IPS DF 6.9 (cell line): ENCODE measurements around the gene KLK14.
A peak's percentile ranks its signal among the peaks of the same experiment; 100 is the strongest.

Experiments
- DNase-seq: peaks from one replicate; pipeline ENCODE4 v3.0.0-alpha.2; 2013; ENCODE audit warnings: low read depth, low spot score
- H3K27ac ChIP-seq: one replicate; pipeline ENCODE4 v1.5.1; 2013; ENCODE audit warnings: low read length, control low read depth
- H3K27me3 ChIP-seq: 2 replicates; pipeline ENCODE4 v1.6.1; 2013; ENCODE audit warnings: mild to moderate bottlenecking, low read length; ENCODE audit not compliant: control insufficient read depth, insufficient read depth
- H3K36me3 ChIP-seq: 2 replicates; pipeline ENCODE4 v1.6.1; 2013; ENCODE audit warnings: low read length; ENCODE audit not compliant: control insufficient read depth, insufficient read depth
- H3K4me1 ChIP-seq: 2 replicates; pipeline ENCODE4 v1.6.1; 2013; ENCODE audit warnings: low read length; ENCODE audit not compliant: control insufficient read depth, insufficient read depth
- H3K4me3 ChIP-seq: 2 replicates; pipeline ENCODE4 v1.5.1; 2013; ENCODE audit warnings: mild to moderate bottlenecking, low read length
- H3K9me3 ChIP-seq: 2 replicates; pipeline ENCODE4 v1.6.1; 2013; ENCODE audit warnings: low read length, inconsistent platforms; ENCODE audit not compliant: control insufficient read depth, insufficient read depth
- WGBS: extraction: QIAGEN DNeasy Blood & Tissue Kit; methylation state at CpG from one replicate; pipeline ENCODE4 v1.1.7; 2013; ENCODE audit warnings: mixed read lengths, missing lambda C conversion rate; ENCODE audit not compliant: insufficient read length, insufficient coverage; 5-methylcytosine and 5-hydroxymethylcytosine counted together

The KLK14 gene

GRCh38 chr19:51075998-51076397 lies 6.7 kb downstream of the KLK14 start:
- Histone ChIP-seq H3K9me3 (no peaks in the 10 kb centered on the region), H3K27ac (no peak overlapping the region), H3K4me1 (peaks cover 2% of the 10 kb centered on the region; the same call in 1 of the 2 replicates), H3K36me3 (no peaks in the 10 kb centered on the region), H3K27me3 (no peaks in the 10 kb centered on the region), H3K4me3 (no peak overlapping the region)
- no peak for DNase-seq
- no CpG with 5 or more reads among the region's 5 CpGs for WGBS

GRCh38 chr19:51071095-51071405 lies 11.6 kb downstream of the KLK14 start:
- Histone ChIP-seq H3K4me3 (no peak overlapping the region), H3K27ac (no peak overlapping the region), H3K4me1 (no peaks in the 10 kb centered on the region), H3K27me3 (no peaks in the 10 kb centered on the region), H3K9me3 (no peaks in the 10 kb centered on the region), H3K36me3 (no peaks in the 10 kb centered on the region)
- DNase-seq: no peak
- no CpG with 5 or more reads among the region's 4 CpGs for WGBS

- Histone ChIP-seq H3K27ac (no peak overlapping the region), H3K36me3 (no peaks in the 10 kb centered on the region), H3K4me3 (no peak overlapping the region), H3K9me3 (no peaks in the 10 kb centered on the region), H3K27me3 (no peaks in the 10 kb centered on the region), H3K4me1 (no peaks in the 10 kb centered on the region; the same call in 1 of the 2 replicates)
- no peak for DNase-seq
- WGBS: no CpG with 5 or more reads among the region's 5 CpGs
Observed at GRCh38 chr19:51070334-51071094, 12.2 kb downstream of the KLK14 start.

- no peaks in the 10 kb centered on the region for H3K9me3 ChIP-seq
- no peaks in the 10 kb centered on the region for H3K36me3 ChIP-seq
- 100% methylated on average over 3 of the region's 7 CpGs for WGBS
- no peaks in the 10 kb centered on the region for H3K27me3 ChIP-seq
- no peak for DNase-seq
- no peak overlapping the region for H3K27ac ChIP-seq
- H3K4me3 ChIP-seq: no peak overlapping the region
- no peaks in the 10 kb centered on the region; the same call in 1 of the 2 replicates for H3K4me1 ChIP-seq
Observed at GRCh38 chr19:51066393-51067186, 16.1 kb downstream of the KLK14 start.

GRCh38 chr19:51065221-51065960 lies 17.3 kb downstream of the KLK14 start:
- Histone ChIP-seq H3K4me3 (peak overlapping the region; percentile 52; the same call in 1 of the 2 replicates), H3K9me3 (no peaks in the 10 kb centered on the region), H3K4me1 (no peaks in the 10 kb centered on the region; the same call in 1 of the 2 replicates), H3K27me3 (no peaks in the 10 kb centered on the region), H3K36me3 (no peaks in the 10 kb centered on the region), H3K27ac (no peak overlapping the region)
- WGBS: no CpG with 5 or more reads among the region's 25 CpGs
- DNase-seq: no peak

- Histone ChIP-seq H3K27me3 (no peaks in the 10 kb centered on the region), H3K36me3 (no peaks in the 10 kb centered on the region), H3K9me3 (no peaks in the 10 kb centered on the region), H3K4me3 (peak within 1 kb of the TSS; percentile 52; the same call in 1 of the 2 replicates), H3K27ac (no peak within 1 kb of the TSS), H3K4me1 (no peaks in the 10 kb centered on the region; the same call in 1 of the 2 replicates)
- no peak for DNase-seq
- WGBS: no CpG with 5 or more reads among the region's 38 CpGs
Observed at GRCh38 chr19:51064534-51065220, 18.0 kb downstream of the KLK14 start, which contains the start of gene KLK13. KLK13 (minus strand) TSS chr19:51065092; CDS start chr19:51065067, 25 bp downstream.

- H3K27ac ChIP-seq: no peak overlapping the region
- no peak overlapping the region for H3K4me3 ChIP-seq
- H3K9me3 ChIP-seq: no peaks in the 10 kb centered on the region
- no CpG with 5 or more reads among the region's 7 CpGs for WGBS
- no peaks in the 10 kb centered on the region; the same call in 1 of the 2 replicates for H3K4me1 ChIP-seq
- no peaks in the 10 kb centered on the region for H3K36me3 ChIP-seq
- no peaks in the 10 kb centered on the region for H3K27me3 ChIP-seq
- no peak for DNase-seq
Observed at GRCh38 chr19:51063664-51064063, 19.0 kb downstream of the KLK14 start.

GRCh38 chr19:51060973-51061372 lies 21.7 kb downstream of the KLK14 start:
- Histone ChIP-seq H3K4me1 (no peaks in the 10 kb centered on the region; the same call in 1 of the 2 replicates), H3K4me3 (no peak overlapping the region), H3K27ac (no peak overlapping the region), H3K9me3 (no peaks in the 10 kb centered on the region), H3K36me3 (no peaks in the 10 kb centered on the region), H3K27me3 (no peaks in the 10 kb centered on the region)
- DNase-seq: no peak
- 100% methylated on average over 1 of the region's 1 CpG for WGBS

- no peaks in the 10 kb centered on the region for H3K9me3 ChIP-seq
- no peak for DNase-seq
- no peaks in the 10 kb centered on the region for H3K27me3 ChIP-seq
- H3K4me1 ChIP-seq: no peaks in the 10 kb centered on the region
- 100% methylated on average over 1 of the region's 4 CpGs for WGBS
- H3K36me3 ChIP-seq: no peaks in the 10 kb centered on the region
- no peak overlapping the region for H3K4me3 ChIP-seq
- no peak overlapping the region for H3K27ac ChIP-seq
Observed at GRCh38 chr19:51060336-51060735, 22.4 kb downstream of the KLK14 start.

- Histone ChIP-seq H3K4me1 (no peaks in the 10 kb centered on the region), H3K27ac (no peak overlapping the region), H3K4me3 (no peak overlapping the region), H3K36me3 (no peaks in the 10 kb centered on the region), H3K9me3 (no peaks in the 10 kb centered on the region), H3K27me3 (no peaks in the 10 kb centered on the region)
- no peak for DNase-seq
- no CpG with 5 or more reads among the region's 7 CpGs for WGBS
Observed at GRCh38 chr19:51059715-51060114, 23.0 kb downstream of the KLK14 start.
